HG03135 (cell line): ENCODE measurements around the gene SERPINA12.

Experiments used
- ATAC-seq: cut with Tn5 transposase; IDR thresholded peaks from one replicate; pipeline ENCODE4 v1.9.1; 2021; ENCODE audit warnings: mild to moderate bottlenecking, moderate library complexity; ENCODE audit not compliant: unreplicated experiment

The SERPINA12 gene, protein sequence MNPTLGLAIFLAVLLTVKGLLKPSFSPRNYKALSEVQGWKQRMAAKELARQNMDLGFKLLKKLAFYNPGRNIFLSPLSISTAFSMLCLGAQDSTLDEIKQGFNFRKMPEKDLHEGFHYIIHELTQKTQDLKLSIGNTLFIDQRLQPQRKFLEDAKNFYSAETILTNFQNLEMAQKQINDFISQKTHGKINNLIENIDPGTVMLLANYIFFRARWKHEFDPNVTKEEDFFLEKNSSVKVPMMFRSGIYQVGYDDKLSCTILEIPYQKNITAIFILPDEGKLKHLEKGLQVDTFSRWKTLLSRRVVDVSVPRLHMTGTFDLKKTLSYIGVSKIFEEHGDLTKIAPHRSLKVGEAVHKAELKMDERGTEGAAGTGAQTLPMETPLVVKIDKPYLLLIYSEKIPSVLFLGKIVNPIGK

DNA sequence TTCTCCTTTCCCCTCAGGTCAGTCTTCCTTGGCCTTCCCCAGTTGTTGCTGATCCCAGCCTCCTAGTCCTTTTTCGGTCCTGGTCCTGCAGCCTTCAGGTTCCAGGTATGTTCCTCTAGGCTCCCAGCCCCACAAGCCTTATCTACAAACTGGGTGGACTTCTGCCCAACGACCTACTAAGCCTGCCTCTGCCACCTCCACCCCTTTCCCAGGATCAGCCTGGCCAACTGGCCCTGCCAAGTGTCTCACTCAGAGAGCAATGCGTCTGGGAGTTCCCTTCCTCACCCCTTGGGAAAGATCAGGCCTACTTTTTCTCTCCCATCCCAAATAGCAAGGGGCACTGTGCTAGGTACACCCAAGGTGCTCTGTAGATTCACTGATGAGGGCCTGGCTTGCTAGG, at the start of gene SERPINA12:
SERPINA12 (minus strand) TSS at position 114 of the 400 bp plus-strand sequence. CDS start 11,072 bp downstream, outside the sequence.
- no peak for ATAC-seq

DNA sequence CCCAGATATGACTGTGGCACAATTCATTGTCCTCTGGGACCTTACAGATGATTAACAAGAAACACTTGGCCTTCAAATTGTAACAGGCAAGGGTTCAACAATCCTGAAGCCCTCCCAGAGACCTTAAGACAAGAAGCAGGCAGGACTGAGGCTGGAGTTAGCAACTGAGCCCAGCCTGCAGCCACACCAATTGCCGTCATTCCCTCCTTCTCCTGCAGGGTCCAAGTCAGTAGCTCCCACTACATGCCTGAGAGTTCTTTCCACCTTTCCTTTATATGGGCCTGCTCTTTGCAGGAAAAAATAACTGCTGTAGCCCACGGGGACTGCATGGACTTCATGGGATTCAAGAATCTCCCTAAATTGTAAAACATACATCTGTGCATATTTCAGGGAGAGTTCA, 49.6 kb upstream of the SERPINA12 start:
- ATAC-seq: no peak

DNA sequence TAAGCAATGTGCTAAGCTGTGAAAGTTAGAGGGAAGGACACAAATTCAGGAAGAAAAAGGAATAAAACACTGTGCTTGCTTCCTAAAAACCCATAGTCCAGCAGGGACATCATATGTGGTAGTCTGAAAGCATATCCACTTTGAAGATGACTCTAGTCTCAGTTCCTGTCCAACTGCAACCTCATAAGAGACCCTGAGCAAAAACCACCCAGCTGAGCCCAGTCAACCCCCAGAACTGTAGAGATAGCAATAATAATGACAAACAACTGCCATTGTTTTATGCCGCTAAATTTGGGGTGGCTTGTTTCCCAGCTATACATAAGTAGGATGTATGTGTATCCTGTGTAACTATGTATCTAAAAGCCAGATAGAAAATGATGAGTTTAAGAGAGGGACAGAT, 48.1 kb upstream of the SERPINA12 start:
- ATAC-seq: no peak

- ATAC-seq: no peak
Observed at GRCh38 chr14:94555991-94556390, 46.7 kb upstream of the SERPINA12 start.

DNA sequence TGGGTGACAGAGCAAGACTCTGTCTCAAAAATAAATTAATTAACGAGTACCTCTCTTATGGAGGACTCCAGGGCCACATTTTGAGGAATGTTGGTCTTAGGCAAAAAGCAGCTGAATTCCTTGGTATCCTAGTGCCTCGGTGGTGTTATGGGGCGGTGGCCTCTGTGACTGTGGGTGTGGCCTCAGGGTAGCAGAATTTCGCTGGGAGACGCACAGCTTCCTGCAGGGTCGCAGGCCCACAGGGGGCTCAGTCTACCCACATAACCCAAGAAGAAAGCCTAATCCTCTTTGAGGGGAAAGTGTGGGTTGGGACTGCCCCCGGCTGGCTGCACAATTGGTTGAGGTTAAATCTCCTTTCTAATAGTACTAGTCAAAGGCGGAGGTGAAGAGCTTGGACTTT, 40.8 kb upstream of the SERPINA12 start:
- no peak for ATAC-seq

DNA sequence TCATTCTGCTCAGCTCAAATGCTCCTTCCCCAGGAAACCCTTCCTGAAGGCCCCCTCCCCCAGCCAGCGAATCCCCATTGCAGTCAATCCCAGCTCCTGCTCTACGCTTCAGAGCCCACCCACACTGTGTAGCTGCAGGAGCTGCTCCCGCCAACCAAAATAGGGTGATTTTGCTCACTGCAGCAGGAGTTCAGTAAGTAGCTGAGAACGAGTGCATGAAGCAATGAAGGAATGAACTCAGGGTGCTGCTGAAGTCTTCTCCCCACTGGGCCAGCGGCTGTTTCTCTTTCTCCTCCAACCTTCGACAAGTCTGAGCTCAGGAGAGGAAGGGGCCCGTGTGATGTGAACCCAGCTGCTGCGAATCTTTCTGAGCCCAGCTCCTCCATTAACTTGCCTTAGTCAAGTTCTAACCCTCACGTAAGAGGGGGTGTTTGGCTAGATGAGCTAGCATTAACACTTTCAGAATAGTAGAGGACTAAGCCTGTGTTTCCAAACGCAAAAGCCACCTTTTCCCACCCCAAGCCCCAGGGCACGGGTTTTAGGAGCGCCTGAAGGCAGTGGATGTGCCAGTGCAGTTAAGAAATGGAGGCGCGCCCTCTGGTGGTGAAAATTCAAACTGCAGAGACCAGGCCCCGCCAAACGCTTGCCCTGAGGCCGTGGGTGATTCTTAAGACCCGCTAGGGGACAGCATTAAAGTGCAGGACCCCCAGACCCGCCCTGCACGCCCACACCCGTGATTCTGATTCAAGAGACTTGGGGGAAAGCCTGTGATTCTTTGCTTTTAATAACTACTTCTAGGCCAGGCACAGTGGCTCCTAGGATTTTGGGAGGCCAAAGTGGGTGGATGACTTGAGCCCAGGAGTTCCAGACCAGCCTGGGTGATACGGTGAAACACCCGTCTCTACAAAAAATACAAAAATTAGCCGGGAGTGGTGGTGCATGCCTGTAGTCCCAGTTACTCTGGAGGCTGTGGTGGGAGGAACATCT, 40.0 kb upstream of the SERPINA12 start:
- ATAC-seq: no peak

DNA sequence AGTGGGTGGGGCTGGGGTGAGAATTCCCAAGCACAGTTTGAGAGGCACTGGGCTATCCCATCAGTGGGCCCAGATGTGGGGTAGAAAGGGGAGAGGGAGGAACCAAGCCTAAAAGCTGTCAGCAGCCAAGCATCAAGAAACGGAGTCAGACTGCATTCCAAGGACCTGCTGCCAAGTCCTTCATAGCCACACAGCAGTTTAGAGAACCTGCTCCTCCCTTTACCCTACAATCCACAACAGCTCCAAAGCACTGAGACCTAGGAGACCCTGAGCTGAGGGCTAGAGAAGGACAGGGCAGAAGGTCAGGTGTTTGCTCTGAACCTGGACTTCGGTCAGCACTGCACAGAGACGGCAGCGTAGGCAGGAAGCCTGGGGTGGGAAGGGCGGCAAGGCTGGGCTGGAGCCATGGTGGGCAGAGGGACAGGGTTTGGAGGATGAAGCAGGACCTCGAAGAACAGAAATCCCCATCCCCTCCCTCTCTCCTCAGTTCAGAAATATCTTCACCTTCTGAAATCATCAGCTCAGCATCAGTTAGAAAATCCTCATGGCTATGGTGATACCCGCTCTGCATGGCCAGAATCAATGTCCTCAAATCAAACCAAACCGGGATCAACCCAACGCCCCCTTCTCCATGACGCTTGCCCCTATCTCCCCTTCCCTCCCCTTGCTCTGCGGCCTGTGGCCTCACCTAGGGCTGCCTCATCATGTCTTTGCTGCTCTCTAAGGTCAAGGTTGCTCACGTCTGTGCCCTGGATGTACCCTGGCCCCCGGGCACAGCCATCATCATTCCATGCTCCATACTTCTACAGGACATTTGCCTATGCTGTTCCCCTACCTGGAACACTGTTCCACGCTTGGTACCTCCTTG, 39.1 kb upstream of the SERPINA12 start:
- ATAC-seq: no peak

- ATAC-seq: no peak
Observed at GRCh38 chr14:94547726-94548125, 38.5 kb upstream of the SERPINA12 start.

DNA sequence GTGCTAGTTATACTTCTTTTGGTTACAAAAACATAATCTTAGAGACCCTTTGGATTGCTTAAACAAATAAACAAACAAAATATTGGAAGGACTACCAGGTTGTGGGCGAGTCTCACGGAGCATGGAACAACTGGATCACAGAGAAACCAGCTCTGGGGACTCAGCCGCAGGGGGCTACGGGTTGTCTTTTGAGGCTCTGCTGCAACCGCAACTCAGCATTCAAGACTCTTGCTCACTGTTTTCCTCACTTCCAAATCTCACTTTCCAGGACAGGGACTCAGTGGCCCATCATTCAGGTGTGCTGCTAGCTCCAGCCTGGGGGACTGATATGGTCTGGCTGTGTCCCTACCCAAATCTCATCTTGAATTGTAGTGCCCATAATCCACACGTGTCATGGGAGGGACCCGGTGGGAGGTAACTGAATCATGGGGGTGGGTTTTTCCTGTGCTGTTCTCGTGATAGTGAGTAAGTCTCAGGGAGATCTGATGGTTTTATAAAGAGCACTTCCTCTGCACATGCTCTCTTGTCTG, 37.9 kb upstream of the SERPINA12 start:
- no peak for ATAC-seq

- no peak for ATAC-seq
Observed at GRCh38 chr14:94545131-94545841, 36.0 kb upstream of the SERPINA12 start.

DNA sequence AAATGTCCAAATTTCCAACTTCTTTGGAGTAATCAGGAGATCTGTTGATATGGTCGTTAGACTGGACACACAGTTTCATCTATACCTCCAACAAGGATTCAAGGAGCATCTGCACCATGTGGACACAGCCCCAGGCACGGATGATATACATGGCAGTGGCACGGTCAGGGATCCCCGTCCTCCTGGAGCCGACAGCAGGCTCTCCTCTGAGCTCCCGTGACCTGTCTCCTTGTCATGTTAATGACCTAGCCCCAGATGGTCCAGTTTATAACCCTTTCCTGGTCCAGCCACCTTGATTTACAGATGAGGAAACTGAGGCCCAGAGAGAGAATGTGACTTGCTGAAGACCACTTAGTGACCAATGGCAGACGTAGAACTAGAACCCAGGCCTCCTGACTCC, 35.5 kb upstream of the SERPINA12 start:
- no peak for ATAC-seq

GRCh38 chr14:94543449-94544124, 34.3 kb upstream of the SERPINA12 start:
- ATAC-seq: no peak

- ATAC-seq: no peak
Observed at GRCh38 chr14:94542811-94543440, 33.7 kb upstream of the SERPINA12 start.

DNA sequence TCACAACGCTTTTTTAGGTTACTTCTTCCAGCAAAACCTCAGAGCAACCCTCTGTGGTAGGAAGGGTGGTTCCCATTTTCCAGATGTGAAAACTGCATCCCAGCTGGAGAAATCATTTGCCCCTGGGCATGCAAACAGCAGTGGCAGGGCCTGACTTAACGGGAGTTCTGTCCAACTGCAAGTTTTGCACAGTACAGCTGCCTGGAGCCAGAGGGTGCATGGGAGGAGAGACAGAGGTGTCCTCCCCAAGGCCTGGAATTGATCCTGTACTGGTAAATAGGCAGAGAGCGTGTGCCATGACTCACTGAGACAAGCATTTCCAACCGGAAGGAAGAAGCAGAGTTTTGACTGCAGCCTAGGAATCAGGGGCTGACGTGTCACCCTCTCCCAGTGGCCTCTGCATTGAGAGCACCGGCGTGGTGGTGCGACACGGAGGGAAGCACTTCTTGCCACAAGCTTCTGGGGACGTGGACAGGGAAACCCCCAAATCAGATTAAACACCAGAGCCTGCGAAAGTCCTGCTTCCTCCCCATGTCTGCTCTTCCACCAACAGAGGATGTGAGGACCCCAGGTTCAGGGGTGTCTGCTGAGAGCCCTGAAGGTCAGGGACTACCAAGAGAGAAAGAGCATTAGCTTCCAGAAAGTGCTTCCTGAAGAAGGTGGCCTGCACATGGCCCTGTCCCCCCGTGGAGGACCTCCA, 33.0 kb upstream of the SERPINA12 start:
- ATAC-seq: no peak

DNA sequence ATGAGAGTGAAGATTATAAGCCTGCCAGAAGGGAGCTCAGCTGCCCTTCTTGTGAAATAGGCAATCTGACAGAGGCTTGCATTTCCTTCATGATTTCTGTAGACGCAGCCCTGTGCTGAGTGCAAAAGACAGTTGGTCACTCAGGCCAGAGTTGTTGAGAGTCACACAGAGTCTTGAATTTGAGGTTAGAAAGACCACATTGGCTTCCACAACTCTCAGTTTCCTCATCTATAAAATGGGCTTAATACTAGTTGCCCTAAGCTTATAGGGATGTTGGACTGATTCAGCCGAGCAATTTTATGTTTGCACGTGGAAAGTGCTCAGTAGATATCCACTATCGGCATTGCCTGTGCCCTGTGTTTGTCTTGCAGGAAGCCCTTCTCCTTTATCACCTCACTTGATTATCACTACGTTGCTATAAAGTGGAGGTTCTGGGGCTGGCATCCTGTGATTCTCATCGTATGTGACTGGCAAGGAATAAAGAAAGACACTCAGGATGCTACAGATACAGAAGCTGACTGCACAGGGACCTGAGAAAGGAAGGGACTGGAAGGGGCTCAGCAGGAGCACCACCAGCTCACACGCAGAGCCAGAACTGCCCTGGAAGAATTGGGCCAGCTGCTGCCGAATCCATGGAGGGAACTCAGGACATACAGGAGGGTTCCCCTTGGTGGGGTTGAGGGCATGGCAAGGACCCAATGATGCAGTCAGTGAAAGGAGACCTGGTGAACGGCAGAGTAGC, 32.1 kb upstream of the SERPINA12 start:
- ATAC-seq: no peak

DNA sequence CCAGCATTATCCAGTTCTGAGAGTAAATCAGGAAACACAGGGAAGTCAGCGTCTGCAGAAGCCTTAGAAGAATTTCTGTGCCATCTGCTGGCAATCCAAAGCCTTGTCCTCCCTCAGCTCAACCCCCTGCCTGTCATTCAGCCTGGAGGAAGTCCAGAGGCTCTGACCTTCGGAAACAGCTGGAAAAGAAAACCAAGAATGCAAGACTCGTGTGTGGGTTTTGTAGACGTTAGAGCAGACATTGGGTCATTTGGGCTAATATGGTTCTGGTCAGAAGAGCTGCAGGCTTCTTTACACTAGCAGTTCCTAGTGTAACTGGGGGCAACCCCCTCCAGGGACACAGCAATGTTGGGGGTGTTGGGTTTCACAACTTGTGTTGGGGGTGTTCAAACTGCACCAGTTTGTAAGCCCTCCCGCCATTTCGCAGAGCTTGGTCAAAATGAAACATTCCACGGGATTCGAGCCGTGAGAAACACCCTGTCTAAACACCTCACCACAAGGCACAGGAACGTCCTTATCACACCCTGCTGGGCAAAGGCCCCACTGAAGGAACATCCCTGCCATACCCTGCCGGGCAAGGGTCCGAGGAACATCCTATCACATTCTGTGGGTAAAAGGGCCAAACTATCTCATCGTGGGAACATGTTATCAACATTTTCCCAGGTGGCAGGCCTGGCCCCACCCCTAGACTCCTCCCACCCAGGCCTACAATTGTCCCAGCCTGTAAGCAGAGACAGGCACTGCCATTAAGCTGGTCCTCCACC, 30.9 kb upstream of the SERPINA12 start:
- ATAC-seq: no peak

DNA sequence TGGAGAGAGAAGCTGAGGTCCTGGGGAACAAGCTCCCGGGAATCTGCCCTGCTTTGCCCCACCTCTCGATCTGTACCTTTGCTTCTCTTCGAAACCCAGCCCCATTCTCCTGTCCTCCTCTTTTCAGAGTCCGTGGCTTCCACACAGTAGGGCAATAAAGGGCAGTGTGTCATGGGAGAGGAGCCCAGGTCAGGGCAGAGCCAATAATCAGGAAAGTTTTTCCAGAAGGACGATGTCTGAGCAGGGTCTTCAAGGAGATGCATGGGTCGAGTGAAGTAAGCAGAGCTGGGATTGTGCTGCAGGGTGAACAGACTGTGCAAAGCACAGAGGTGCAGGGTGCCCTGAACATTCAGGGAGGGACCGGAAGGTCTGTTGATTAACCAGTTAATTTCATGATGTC, 29.9 kb upstream of the SERPINA12 start:
- no peak for ATAC-seq
